Fibroblast of lung (primary cell): ENCODE results near the gene DNAJC6.

Experiments used
- CTCF ChIP-seq, 2 donors: IDR thresholded peaks in 1 of 2; conservative IDR thresholded peaks in 1 of 2; 1 replicate in 1 of 2; 2 replicates in 1 of 2; pipeline ENCODE4 v1.5.1; 2011 to 2012; ENCODE audit warnings: low read length in 2 of 2, control low read depth in 1 of 2, inconsistent platforms in 1 of 2, low read depth in 1 of 2, mild to moderate bottlenecking in 1 of 2
- EZH2 ChIP-seq: IDR thresholded peaks from 2 replicates; pipeline ENCODE4 v1.5.1; 2012; ENCODE audit warnings: low read length, control low read depth, mild to moderate bottlenecking; ENCODE audit errors: missing control alignments

GRCh38 chr1:65429078-65429477 is 119.7 kb downstream of the DNAJC6 start:
- TF ChIP-seq CTCF (conservative IDR thresholded peaks at IDR 0.05 in 1 of 2, IDR thresholded peaks at IDR 0.05 in 1 of 2; ENCODE audit: low read depth in 1 of 2, low read length in 2 of 2) (no peak), EZH2 (no peak)
